SHP77 treated with DMSO at 0.1 percent for 48 hours (cell line): ENCODE measurements around the gene C14orf119.

Experiments
- DNase-seq: peaks from one replicate; lab custom pipeline; 2025; lab: John Stamatoyannopoulos, UW

C14orf119 gene

GRCh38 chr14:23149745-23150144, 54.4 kb downstream of the C14orf119 start:
- DNase-seq, result no peak
